ENCODE data around the gene ISCA2. TPM values are rescaled to one million over a fixed set of nuclear protein-coding genes. Genes with fewer than 3 reads are reported as not detected.

ISCA2 gene
- total RNA-seq, 1 donor from 2014 or later = 21.2 TPM

GRCh38 chr14:74514471-74514941 is 20.9 kb downstream of the ISCA2 start:
- H2AFZ ChIP-seq (ENCODE audit: low read depth, low read length) = no peak overlapping the region
- no peaks in the 10 kb centered on the region for H3K27me3 ChIP-seq (ENCODE audit: insufficient read depth, low read length)
- H4K20me1 ChIP-seq (ENCODE audit: insufficient read depth, low read length) = no peaks in the 10 kb centered on the region
- TF ChIP-seq EZH2 (IDR thresholded peaks at IDR 0.05; ENCODE audit: insufficient read depth, low read length) (no peak), CTCF (IDR thresholded peaks at IDR 0.05; ENCODE audit: insufficient read depth, low read depth, low read length) (no peak)
- H3K9ac ChIP-seq (ENCODE audit: low read length) = peak overlapping the region; percentile 67
- H3K36me3 ChIP-seq (ENCODE audit: insufficient read depth, low read length) = peaks cover 10% of the 10 kb centered on the region
- H3K27me3 Mint-ChIP-seq (ENCODE audit: low read depth, unreplicated experiment) = peaks cover 7% of the 10 kb centered on the region
- no peak overlapping the region for H3K4me3 ChIP-seq (ENCODE audit: insufficient read depth, low read depth, low read length)
- H3K9me3 Mint-ChIP-seq (ENCODE audit: unreplicated experiment) = peaks cover 2% of the 10 kb centered on the region
- H3K36me3 Mint-ChIP-seq (ENCODE audit: low read depth, unreplicated experiment) = peaks cover 49% of the 10 kb centered on the region
- H3K4me3 Mint-ChIP-seq (ENCODE audit: unreplicated experiment) = peak overlapping the region; percentile 20
- H3K9me3 ChIP-seq (ENCODE audit: insufficient read depth, low read depth, low read length) = no peaks in the 10 kb centered on the region
- FAIRE-seq (no peak), DNase-seq (ENCODE audit: low read depth) (peak; percentile 94)
- H3K27ac Mint-ChIP-seq (ENCODE audit: unreplicated experiment) = peak overlapping the region; percentile 87
- H3K4me2 ChIP-seq (ENCODE audit: low read length) = peak overlapping the region; percentile 71
- no peaks in the 10 kb centered on the region for H3K79me2 ChIP-seq (ENCODE audit: insufficient read depth, low read length)
- peaks cover 56% of the 10 kb centered on the region for H3K4me1 ChIP-seq (ENCODE audit: insufficient read depth, low read length)
- peak overlapping the region; percentile 79 for H3K27ac ChIP-seq (ENCODE audit: low read depth, low read length)
- peaks cover 38% of the 10 kb centered on the region for H3K4me1 Mint-ChIP-seq (ENCODE audit: low read depth, unreplicated experiment)

GRCh38 chr14:74515891-74516412 is 22.4 kb downstream of the ISCA2 start:
- Mint-ChIP-seq H3K27me3 (ENCODE audit: low read depth, unreplicated experiment) (peaks cover 3% of the 10 kb centered on the region), H3K4me1 (ENCODE audit: low read depth, unreplicated experiment) (peaks cover 31% of the 10 kb centered on the region), H3K36me3 (ENCODE audit: low read depth, unreplicated experiment) (peaks cover 42% of the 10 kb centered on the region), H3K27ac (ENCODE audit: unreplicated experiment) (peak overlapping the region; percentile 72), H3K4me3 (ENCODE audit: unreplicated experiment) (no peak overlapping the region), H3K9me3 (ENCODE audit: unreplicated experiment) (no peaks in the 10 kb centered on the region)
- Histone ChIP-seq H3K36me3 (ENCODE audit: insufficient read depth, low read length) (peaks cover 16% of the 10 kb centered on the region), H3K27ac (ENCODE audit: low read depth, low read length) (peak overlapping the region; percentile 79), H3K9me3 (ENCODE audit: insufficient read depth, low read depth, low read length) (no peaks in the 10 kb centered on the region), H3K4me3 (ENCODE audit: insufficient read depth, low read depth, low read length) (no peak overlapping the region), H3K27me3 (ENCODE audit: insufficient read depth, low read length) (no peaks in the 10 kb centered on the region), H4K20me1 (ENCODE audit: insufficient read depth, low read length) (no peaks in the 10 kb centered on the region), H3K9ac (ENCODE audit: low read length) (peak overlapping the region; percentile 6), H3K79me2 (ENCODE audit: insufficient read depth, low read length) (no peaks in the 10 kb centered on the region), H2AFZ (ENCODE audit: low read depth, low read length) (no peak overlapping the region), H3K4me1 (ENCODE audit: insufficient read depth, low read length) (peaks cover 46% of the 10 kb centered on the region), H3K4me2 (ENCODE audit: low read length) (no peak overlapping the region)
- TF ChIP-seq CTCF (IDR thresholded peaks at IDR 0.05; ENCODE audit: insufficient read depth, low read depth, low read length) (no peak), EZH2 (IDR thresholded peaks at IDR 0.05; ENCODE audit: insufficient read depth, low read length) (no peak)
- DNase-seq (ENCODE audit: low read depth) (no peak), FAIRE-seq (no peak)

- Histone ChIP-seq H3K27ac (ENCODE audit: low read depth, low read length) (no peak overlapping the region), H3K79me2 (ENCODE audit: insufficient read depth, low read length) (no peaks in the 10 kb centered on the region), H3K4me2 (ENCODE audit: low read length) (peak overlapping the region; percentile 0), H3K4me1 (ENCODE audit: insufficient read depth, low read length) (peaks cover 40% of the 10 kb centered on the region), H4K20me1 (ENCODE audit: insufficient read depth, low read length) (no peaks in the 10 kb centered on the region), H3K36me3 (ENCODE audit: insufficient read depth, low read length) (peaks cover 16% of the 10 kb centered on the region), H3K4me3 (ENCODE audit: insufficient read depth, low read depth, low read length) (no peak overlapping the region), H3K9me3 (ENCODE audit: insufficient read depth, low read depth, low read length) (no peaks in the 10 kb centered on the region), H3K27me3 (ENCODE audit: insufficient read depth, low read length) (no peaks in the 10 kb centered on the region), H3K9ac (ENCODE audit: low read length) (no peak overlapping the region), H2AFZ (ENCODE audit: low read depth, low read length) (no peak overlapping the region)
- Mint-ChIP-seq H3K4me1 (ENCODE audit: low read depth, unreplicated experiment) (peaks cover 27% of the 10 kb centered on the region), H3K27ac (ENCODE audit: unreplicated experiment) (peak overlapping the region; percentile 72), H3K27me3 (ENCODE audit: low read depth, unreplicated experiment) (no peaks in the 10 kb centered on the region), H3K4me3 (ENCODE audit: unreplicated experiment) (no peak overlapping the region), H3K9me3 (ENCODE audit: unreplicated experiment) (no peaks in the 10 kb centered on the region), H3K36me3 (ENCODE audit: low read depth, unreplicated experiment) (peaks cover 42% of the 10 kb centered on the region)
- no peak for TF ChIP-seq CTCF (IDR thresholded peaks at IDR 0.05; ENCODE audit: insufficient read depth, low read depth, low read length)
- no peak for TF ChIP-seq EZH2 (IDR thresholded peaks at IDR 0.05; ENCODE audit: insufficient read depth, low read length)
- DNase-seq (ENCODE audit: low read depth) = no peak
- no peak for FAIRE-seq
These were observed 23.0 kb downstream of the ISCA2 start for GRCh38 chr14:74516451-74517160.

Data from astrocyte (in vitro differentiated cells and primary cell).